ENCODE results near the gene ZBTB5.
A peak's percentile ranks its signal among the peaks of the same experiment; 100 is the strongest.

The ZBTB5 gene

GRCh38 chr9:37446401-37446800 lies 18.8 kb downstream of the ZBTB5 start:
- H3K4me1 Mint-ChIP-seq = no peaks in the 10 kb centered on the region

GRCh38 chr9:37445832-37446231 lies 19.4 kb downstream of the ZBTB5 start:
- Mint-ChIP-seq H3K4me1 (no peaks in the 10 kb centered on the region), H3K36me3 (ENCODE audit: low read depth) (peaks cover 46% of the 10 kb centered on the region), H3K9me3 (no peaks in the 10 kb centered on the region), H3K4me3 (no peak overlapping the region), H3K27me3 (ENCODE audit: low read depth) (no peaks in the 10 kb centered on the region), H3K27ac (no peak overlapping the region)
- TF ChIP-seq CTCF (IDR thresholded peaks at IDR 0.05; ENCODE audit: unreplicated experiment in 3 of 3) = no peak

More at GRCh38 chr9:37446401-37446800, 18.8 kb downstream of the ZBTB5 start:
- Mint-ChIP-seq H3K36me3 (ENCODE audit: low read depth) (peaks cover 42% of the 10 kb centered on the region), H3K27me3 (ENCODE audit: low read depth) (no peaks in the 10 kb centered on the region), H3K9me3 (no peaks in the 10 kb centered on the region), H3K4me3 (no peak overlapping the region), H3K27ac (peak overlapping the region in 1 of 3 experiments; percentile 25)
- no peak for TF ChIP-seq CTCF (IDR thresholded peaks at IDR 0.05; ENCODE audit: unreplicated experiment in 3 of 3)

- Mint-ChIP-seq H3K4me3 (no peak overlapping the region), H3K27me3 (ENCODE audit: low read depth) (no peaks in the 10 kb centered on the region), H3K36me3 (ENCODE audit: low read depth) (peaks cover 48% of the 10 kb centered on the region), H3K4me1 (no peaks in the 10 kb centered on the region), H3K27ac (no peak overlapping the region), H3K9me3 (no peaks in the 10 kb centered on the region)
- no peak for TF ChIP-seq CTCF (IDR thresholded peaks at IDR 0.05; ENCODE audit: unreplicated experiment in 3 of 3)
Observed at GRCh38 chr9:37444890-37445289, 20.4 kb downstream of the ZBTB5 start.

GRCh38 chr9:37443566-37443965 lies 21.7 kb downstream of the ZBTB5 start:
- TF ChIP-seq CTCF (IDR thresholded peaks at IDR 0.05; ENCODE audit: unreplicated experiment in 3 of 3) = no peak
- Mint-ChIP-seq H3K4me3 (no peak overlapping the region), H3K27me3 (ENCODE audit: low read depth) (no peaks in the 10 kb centered on the region), H3K9me3 (no peaks in the 10 kb centered on the region), H3K27ac (no peak overlapping the region), H3K4me1 (no peaks in the 10 kb centered on the region), H3K36me3 (ENCODE audit: low read depth) (peaks cover 58% of the 10 kb centered on the region)

GRCh38 chr9:37442556-37442955 lies 22.7 kb downstream of the ZBTB5 start:
- no peaks in the 10 kb centered on the region for H3K27me3 Mint-ChIP-seq (ENCODE audit: low read depth)

More at GRCh38 chr9:37442556-37442955, 22.7 kb downstream of the ZBTB5 start:
- H3K4me3 Mint-ChIP-seq = no peak overlapping the region
- H3K4me1 Mint-ChIP-seq = no peaks in the 10 kb centered on the region
- TF ChIP-seq CTCF (IDR thresholded peaks at IDR 0.05; ENCODE audit: unreplicated experiment in 3 of 3) = no peak
- H3K36me3 Mint-ChIP-seq (ENCODE audit: low read depth) = peaks cover 60% of the 10 kb centered on the region
- no peaks in the 10 kb centered on the region for H3K9me3 Mint-ChIP-seq
- peak overlapping the region in 1 of 3 experiments; percentile 40 for H3K27ac Mint-ChIP-seq
